Loucy (cell line): Measurements from ENCODE around the gene LYSMD4.

Experiments used
- H2AFZ ChIP-seq: fragments of 200-600 bp; sonication (generic); 2 replicates; pipeline ENCODE4 v1.6.0; 2016; ENCODE audit warnings: antibody characterized with exemption, mild to moderate bottlenecking, low read length, moderate library complexity
- H3F3A ChIP-seq: fragments of 200-600 bp; 2 replicates; pipeline ENCODE4 v1.6.0; 2016; ENCODE audit warnings: antibody characterized with exemption, low read depth, mild to moderate bottlenecking
- H3K27me3 ChIP-seq: fragments of 200-600 bp; sonication (generic); 2 replicates; pipeline ENCODE4 v1.6.1; 2014; ENCODE audit warnings: low read length, mild to moderate bottlenecking; ENCODE audit not compliant: insufficient read depth, poor library complexity, severe bottlenecking
- H3K36me3 ChIP-seq: fragments of 200-600 bp; sonication (generic); 2 replicates; pipeline ENCODE4 v1.6.1; 2016; ENCODE audit warnings: low read length; ENCODE audit not compliant: insufficient read depth
- H3K4me1 ChIP-seq: fragments of 200-600 bp; sonication (generic); 2 replicates; pipeline ENCODE4 v1.5.1; 2014; ENCODE audit warnings: low read length, mild to moderate bottlenecking; ENCODE audit not compliant: insufficient read depth, poor library complexity, severe bottlenecking
- H3K4me2 ChIP-seq: fragments of 200-600 bp; sonication (generic); 2 replicates; pipeline ENCODE4 v1.6.0; 2014; ENCODE audit warnings: antibody characterized with exemption, low read length, low read depth, mild to moderate bottlenecking; ENCODE audit not compliant: poor library complexity, severe bottlenecking
- H3K4me3 ChIP-seq: fragments of 200-600 bp; sonication (generic); 2 replicates; pipeline ENCODE4 v1.5.1; 2014; ENCODE audit warnings: low read length, mild to moderate bottlenecking, mixed read lengths; ENCODE audit not compliant: poor library complexity, severe bottlenecking
- H3K79me2 ChIP-seq: fragments of 200-600 bp; sonication (generic); 2 replicates; pipeline ENCODE4 v1.6.1; 2014; ENCODE audit warnings: low read length; ENCODE audit not compliant: insufficient read depth
- H3K9ac ChIP-seq: fragments of 200-600 bp; sonication (generic); 2 replicates; pipeline ENCODE4 v1.6.0; 2014; ENCODE audit warnings: mild to moderate bottlenecking, low read depth, low read length, moderate library complexity; ENCODE audit not compliant: poor library complexity, severe bottlenecking
- H3K9me2 ChIP-seq: fragments of 200-600 bp; sonication (generic); replicated peaks from 2 replicates; pipeline ENCODE4 v1.6.1; 2016; ENCODE audit warnings: low read depth, low read length, mixed read lengths
- H3K9me3 ChIP-seq: fragments of 200-600 bp; sonication (generic); 2 replicates; pipeline ENCODE4 v1.6.1; 2014; ENCODE audit warnings: mild to moderate bottlenecking, antibody characterized with exemption, low read length, low read depth; ENCODE audit not compliant: insufficient read depth
- H4K20me1 ChIP-seq: fragments of 200-600 bp; sonication (generic); 2 replicates; pipeline ENCODE4 v1.6.0; 2014; ENCODE audit warnings: antibody characterized with exemption, low read length, mild to moderate bottlenecking; ENCODE audit not compliant: insufficient read depth, poor library complexity, severe bottlenecking
- CTCF ChIP-seq: fragments of 200-600 bp; sonication (generic); conservative IDR thresholded peaks from 2 replicates; pipeline ENCODE4 v1.5.1; 2014; ENCODE audit warnings: mild to moderate bottlenecking, antibody characterized with exemption, low read length
- EZH2phosphoT487 ChIP-seq: fragments of 200-600 bp; IDR thresholded peaks from 2 replicates; pipeline ENCODE4 v1.6.1; 2018; ENCODE audit warnings: antibody characterized with exemption, mild to moderate bottlenecking, moderate library complexity, borderline replicate concordance

The LYSMD4 gene

GRCh38 chr15:99707473-99708270, 25.6 kb downstream of the LYSMD4 start:
- no peaks in the 10 kb centered on the region for H3K79me2 ChIP-seq
- no peak overlapping the region for H3K4me3 ChIP-seq
- no peaks in the 10 kb centered on the region for H3K9me2 ChIP-seq
- no peaks in the 10 kb centered on the region for H3F3A ChIP-seq
- TF ChIP-seq CTCF (no peak), EZH2phosphoT487 (no peak)
- H4K20me1 ChIP-seq: no peaks in the 10 kb centered on the region
- no peaks in the 10 kb centered on the region for H3K27me3 ChIP-seq
- H3K4me2 ChIP-seq: no peak overlapping the region
- no peaks in the 10 kb centered on the region for H3K9me3 ChIP-seq
- H3K9ac ChIP-seq: no peak overlapping the region
- peaks cover 23% of the 10 kb centered on the region; the same call in 1 of the 2 replicates for H3K36me3 ChIP-seq
- no peak overlapping the region for H2AFZ ChIP-seq
- H3K4me1 ChIP-seq: no peaks in the 10 kb centered on the region

- H4K20me1 ChIP-seq: no peaks in the 10 kb centered on the region
- H2AFZ ChIP-seq: no peak overlapping the region
- no peak overlapping the region for H3K4me3 ChIP-seq
- H3K79me2 ChIP-seq: no peaks in the 10 kb centered on the region
- H3K4me2 ChIP-seq: no peak overlapping the region
- TF ChIP-seq CTCF (no peak), EZH2phosphoT487 (no peak)
- peaks cover 13% of the 10 kb centered on the region; the same call in 1 of the 2 replicates for H3K36me3 ChIP-seq
- H3K9me2 ChIP-seq: no peaks in the 10 kb centered on the region
- H3F3A ChIP-seq: no peaks in the 10 kb centered on the region
- H3K9ac ChIP-seq: no peak overlapping the region
- no peaks in the 10 kb centered on the region for H3K4me1 ChIP-seq
- H3K27me3 ChIP-seq: no peaks in the 10 kb centered on the region
- H3K9me3 ChIP-seq: no peaks in the 10 kb centered on the region
Observed at GRCh38 chr15:99706557-99707303, 26.5 kb downstream of the LYSMD4 start.

GRCh38 chr15:99704444-99704838, 28.8 kb downstream of the LYSMD4 start:
- Histone ChIP-seq H4K20me1 (no peaks in the 10 kb centered on the region), H3K9ac (no peak overlapping the region), H3K27me3 (no peaks in the 10 kb centered on the region), H3K9me3 (no peaks in the 10 kb centered on the region), H2AFZ (no peak overlapping the region), H3K79me2 (no peaks in the 10 kb centered on the region), H3K4me3 (no peak overlapping the region), H3F3A (no peaks in the 10 kb centered on the region), H3K4me1 (no peaks in the 10 kb centered on the region), H3K36me3 (no peaks in the 10 kb centered on the region), H3K4me2 (no peak overlapping the region), H3K9me2 (no peaks in the 10 kb centered on the region)
- TF ChIP-seq CTCF (peak; percentile 81), EZH2phosphoT487 (no peak)
